Esophagus muscularis mucosa (tissue), 4 donors: ENCODE data around the gene SERPINA1.

Experiments
- CTCF ChIP-seq, 3 experiments: fragments of 200-600 bp in 2 of 3; fragments of 450-650 bp in 1 of 3; sonication (generic) in 2 of 3; IDR thresholded peaks; one replicate each; pipeline ENCODE4 v1.5.1; 2017 to 2019; ENCODE audit warnings: antibody characterized with exemption in 3 of 3, mild to moderate bottlenecking in 2 of 3, moderate library complexity in 1 of 3
- EP300 ChIP-seq: sonication (generic); formaldehyde crosslinking; IDR thresholded peaks from one replicate; pipeline ENCODE4 v1.6.1; 2017; ENCODE audit warnings: antibody characterized with exemption
- POLR2AphosphoS5 ChIP-seq, 2 donors: sonication (generic); formaldehyde crosslinking; IDR thresholded peaks; one replicate each; pipeline ENCODE4 v1.6.1; 2017; ENCODE audit warnings: antibody characterized with exemption in 2 of 2

DNA sequence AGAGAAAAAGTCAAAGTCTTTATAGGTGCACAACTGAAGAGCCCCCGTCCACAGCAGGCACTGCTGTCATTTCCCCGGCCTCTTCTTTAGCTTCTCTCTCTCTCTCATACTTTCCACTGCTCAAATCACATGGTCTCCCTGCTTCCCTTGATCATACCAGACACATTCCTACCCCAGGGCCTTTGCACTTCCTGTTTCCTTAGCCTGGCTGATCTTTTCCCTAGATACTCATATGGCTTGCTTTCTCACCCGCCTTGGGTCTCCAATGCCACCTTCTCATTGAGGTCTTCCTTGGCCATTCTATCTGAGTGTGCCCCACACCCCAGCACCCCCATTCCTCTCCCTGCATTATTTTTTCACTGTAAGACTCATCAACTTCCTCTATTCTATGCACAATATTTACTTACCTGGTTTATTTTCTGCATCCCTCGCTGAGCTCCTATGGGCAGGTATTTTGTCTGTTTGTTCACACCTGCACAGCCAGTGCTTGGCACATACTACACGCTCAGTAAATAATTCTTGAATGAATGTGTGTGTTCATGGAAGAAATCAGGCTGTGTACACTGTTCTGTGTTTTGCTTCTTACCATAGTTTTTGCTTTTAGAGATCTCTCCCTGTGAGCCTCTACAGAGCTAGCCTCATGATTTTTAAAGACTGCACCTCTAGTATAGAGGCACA is 31.9 kb downstream of the SERPINA1 start:
- TF ChIP-seq CTCF (IDR thresholded peaks at IDR 0.05) (no peak), POLR2AphosphoS5 (IDR thresholded peaks at IDR 0.05) (no peak), EP300 (no peak)
